NCI-H2227 (cell line): ENCODE measurements around the gene ATAD1.
"Not testable (repeated sequence)": the region's sequence is repeated elsewhere in the genome, so short reads cannot be mapped to it uniquely, and the experiment has no call there.

Source experiments
- DNase-seq: peaks from one replicate; lab custom pipeline; 2025; ENCODE audit not compliant: unreplicated experiment; lab: John Stamatoyannopoulos, UW

Gene ATAD1

GRCh38 chr10:87803831-87804230, 14.2 kb downstream of the ATAD1 start:
- DNase-seq: no peak

GRCh38 chr10:87803328-87803727, 14.7 kb downstream of the ATAD1 start:
- no peak for DNase-seq

GRCh38 chr10:87801813-87802435, 16.1 kb downstream of the ATAD1 start:
- DNase-seq: not testable (repeated sequence)

- no peak for DNase-seq
Measured at GRCh38 chr10:87799860-87800259, 18.2 kb downstream of the ATAD1 start.

- no peak for DNase-seq
Measured at GRCh38 chr10:87798082-87798481, 19.9 kb downstream of the ATAD1 start.

- no peak for DNase-seq
Measured at GRCh38 chr10:87794285-87794684, 23.7 kb downstream of the ATAD1 start.

- DNase-seq: no peak
Measured at GRCh38 chr10:87790185-87790584, 27.8 kb downstream of the ATAD1 start.

- DNase-seq: no peak
Measured at GRCh38 chr10:87786421-87786820, 31.6 kb downstream of the ATAD1 start.

GRCh38 chr10:87782721-87783120, 35.3 kb downstream of the ATAD1 start:
- DNase-seq: no peak

GRCh38 chr10:87781545-87781944, 36.5 kb downstream of the ATAD1 start:
- no peak for DNase-seq

GRCh38 chr10:87776328-87776727, 41.7 kb downstream of the ATAD1 start:
- DNase-seq: no peak

GRCh38 chr10:87775766-87776165, 42.3 kb downstream of the ATAD1 start:
- DNase-seq: no peak

- peak; percentile 47 for DNase-seq
Measured at GRCh38 chr10:87771871-87772500, 46.0 kb downstream of the ATAD1 start.

- no peak for DNase-seq
Measured at GRCh38 chr10:87767253-87767652, 50.8 kb downstream of the ATAD1 start.

- no peak for DNase-seq
Measured at GRCh38 chr10:87765666-87766376, 52.2 kb downstream of the ATAD1 start.

GRCh38 chr10:87764072-87764934, 53.7 kb downstream of the ATAD1 start:
- DNase-seq: no peak

GRCh38 chr10:87763086-87763861, 54.8 kb downstream of the ATAD1 start:
- DNase-seq: no peak

GRCh38 chr10:87761892-87762291, 56.1 kb downstream of the ATAD1 start:
- no peak for DNase-seq

GRCh38 chr10:87761153-87761552, 56.9 kb downstream of the ATAD1 start:
- DNase-seq: no peak

- DNase-seq: no peak
Measured at GRCh38 chr10:87760195-87760905, 57.7 kb downstream of the ATAD1 start.
